OCI-LY3 (cell line): Measurements from ENCODE around the gene PRM3.

Experiments
- CTCF ChIP-seq: fragments of 200-600, 300-600 bp; sonication (generic); IDR thresholded peaks from 2 replicates; pipeline ENCODE4 v1.5.1; 2014; ENCODE audit warnings: antibody characterized with exemption, low read length, low read depth
- EZH2phosphoT487 ChIP-seq: fragments of 200-600 bp; shearing (Covaris generic); IDR thresholded peaks from 2 replicates; pipeline ENCODE4 v1.6.1; 2018; ENCODE audit warnings: antibody characterized with exemption, mixed run types, low read depth

GRCh38 chr16:11224894-11225676 is 48.3 kb downstream of the PRM3 start:
- TF ChIP-seq CTCF = no peak
- no peak for TF ChIP-seq EZH2phosphoT487
